SK-N-SH treated with all-trans-retinoic acid at 6 μM for 48 hours (cell line): Measurements from ENCODE around the gene SRGAP2C.
"Not testable (repeated sequence)": the region's sequence is repeated elsewhere in the genome, so short reads cannot be mapped to it uniquely, and the experiment has no call there.

ENCODE experiments used
- BACH2 ChIP-seq: fragments of 250-450 bp; sonication (Bioruptor Pico); IDR thresholded peaks from 2 replicates; pipeline ENCODE4 v1.9.0; 2021; ENCODE audit warnings: mild to moderate bottlenecking, borderline replicate concordance
- RARB ChIP-seq: fragments of 250-450 bp; sonication (Bioruptor Pico); IDR thresholded peaks from 2 replicates; pipeline ENCODE4 v1.8.0; 2021; ENCODE audit warnings: mild to moderate bottlenecking, moderate library complexity
- ZC3H10 ChIP-seq: fragments of 250-450 bp; sonication (Bioruptor Pico); IDR thresholded peaks from 2 replicates; pipeline ENCODE4 v1.5.1; 2021; ENCODE audit warnings: mild to moderate bottlenecking, moderate library complexity
- ZFP30 ChIP-seq: fragments of 450-650 bp; formaldehyde crosslinking; IDR thresholded peaks from 2 replicates; pipeline ENCODE4 v1.5.0; 2022; ENCODE audit warnings: mild to moderate bottlenecking, moderate library complexity
- ZNF565 ChIP-seq: fragments of 450-650 bp; formaldehyde crosslinking; conservative IDR thresholded peaks from 2 replicates; pipeline ENCODE4 v1.5.0; 2020; ENCODE audit warnings: low read depth, mild to moderate bottlenecking, moderate library complexity
- TF ChIP-seq, protein P1 (sequence below): fragments of 250-450 bp; sonication (Bioruptor Pico); IDR thresholded peaks from 2 replicates; pipeline ENCODE4 v1.8.0; 2020; ENCODE audit warnings: mild to moderate bottlenecking, moderate library complexity, borderline replicate concordance
- TF ChIP-seq, protein P2 (sequence below): fragments of 250-450 bp; sonication (Bioruptor Pico); IDR thresholded peaks from 2 replicates; pipeline ENCODE4 v1.8.0; 2021; ENCODE audit warnings: low read depth, mild to moderate bottlenecking, moderate library complexity, borderline replicate concordance

DNA sequence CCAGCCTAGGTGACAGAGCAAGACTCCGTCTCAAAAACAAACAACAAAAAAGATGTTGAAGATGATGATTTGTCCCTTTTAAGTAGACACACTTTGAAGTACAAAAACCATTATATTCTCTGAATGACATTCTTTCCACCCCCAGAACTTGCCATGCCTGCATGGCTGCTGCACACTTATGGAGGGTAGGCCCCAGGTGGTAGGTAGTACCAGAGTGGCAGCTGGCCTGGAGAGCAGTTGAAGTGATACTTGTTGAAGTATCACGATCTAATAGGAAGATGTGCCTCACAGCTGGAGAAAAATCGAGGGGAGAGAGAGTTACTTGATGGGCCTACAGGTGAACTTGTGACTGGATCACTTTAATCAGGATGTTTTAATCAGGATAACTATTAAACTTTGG is 15.0 kb downstream of the SRGAP2C start:
- TF ChIP-seq, protein P1, sequence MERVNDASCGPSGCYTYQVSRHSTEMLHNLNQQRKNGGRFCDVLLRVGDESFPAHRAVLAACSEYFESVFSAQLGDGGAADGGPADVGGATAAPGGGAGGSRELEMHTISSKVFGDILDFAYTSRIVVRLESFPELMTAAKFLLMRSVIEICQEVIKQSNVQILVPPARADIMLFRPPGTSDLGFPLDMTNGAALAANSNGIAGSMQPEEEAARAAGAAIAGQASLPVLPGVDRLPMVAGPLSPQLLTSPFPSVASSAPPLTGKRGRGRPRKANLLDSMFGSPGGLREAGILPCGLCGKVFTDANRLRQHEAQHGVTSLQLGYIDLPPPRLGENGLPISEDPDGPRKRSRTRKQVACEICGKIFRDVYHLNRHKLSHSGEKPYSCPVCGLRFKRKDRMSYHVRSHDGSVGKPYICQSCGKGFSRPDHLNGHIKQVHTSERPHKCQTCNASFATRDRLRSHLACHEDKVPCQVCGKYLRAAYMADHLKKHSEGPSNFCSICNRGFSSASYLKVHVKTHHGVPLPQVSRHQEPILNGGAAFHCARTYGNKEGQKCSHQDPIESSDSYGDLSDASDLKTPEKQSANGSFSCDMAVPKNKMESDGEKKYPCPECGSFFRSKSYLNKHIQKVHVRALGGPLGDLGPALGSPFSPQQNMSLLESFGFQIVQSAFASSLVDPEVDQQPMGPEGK (CRISPR knock-in tag): not testable (repeated sequence)
- not testable (repeated sequence) for TF ChIP-seq ZC3H10, BACH2, RARB, ZNF565, ZFP30 (CRISPR knock-in tag)
- TF ChIP-seq, protein P2, sequence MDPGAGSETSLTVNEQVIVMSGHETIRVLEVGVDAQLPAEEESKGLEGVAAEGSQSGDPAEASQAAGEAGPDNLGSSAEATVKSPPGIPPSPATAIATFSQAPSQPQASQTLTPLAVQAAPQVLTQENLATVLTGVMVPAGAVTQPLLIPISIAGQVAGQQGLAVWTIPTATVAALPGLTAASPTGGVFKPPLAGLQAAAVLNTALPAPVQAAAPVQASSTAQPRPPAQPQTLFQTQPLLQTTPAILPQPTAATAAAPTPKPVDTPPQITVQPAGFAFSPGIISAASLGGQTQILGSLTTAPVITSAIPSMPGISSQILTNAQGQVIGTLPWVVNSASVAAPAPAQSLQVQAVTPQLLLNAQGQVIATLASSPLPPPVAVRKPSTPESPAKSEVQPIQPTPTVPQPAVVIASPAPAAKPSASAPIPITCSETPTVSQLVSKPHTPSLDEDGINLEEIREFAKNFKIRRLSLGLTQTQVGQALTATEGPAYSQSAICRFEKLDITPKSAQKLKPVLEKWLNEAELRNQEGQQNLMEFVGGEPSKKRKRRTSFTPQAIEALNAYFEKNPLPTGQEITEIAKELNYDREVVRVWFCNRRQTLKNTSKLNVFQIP (CRISPR knock-in tag): not testable (repeated sequence)
